Thymus (tissue), 11 donors: Measurements from ENCODE around the gene GAB2. TPM values are rescaled to one million over a fixed set of nuclear protein-coding genes. Genes with fewer than 3 reads are reported as not detected.
"Not testable (repeated sequence)": the region's sequence is repeated elsewhere in the genome, so short reads cannot be mapped to it uniquely, and the experiment has no call there.

Source experiments
- DNase-seq, 9 donors: peaks; one replicate each; pipeline ENCODE4 v3.0.0-alpha.2; 2013; ENCODE audit warnings: low spot score in 9 of 9, low read depth in 6 of 9, missing footprints in 1 of 9
- H3K27ac ChIP-seq, 2 donors: one replicate each; pipeline ENCODE4 v1.5.1; 2013; ENCODE audit warnings: control low read depth in 1 of 2, low read depth in 1 of 2, low read length in 1 of 2, mild to moderate bottlenecking in 1 of 2, moderate library complexity in 1 of 2
- H3K27me3 ChIP-seq, 2 donors: one replicate each; pipeline ENCODE4 v1.5.1; 2013; ENCODE audit warnings: low read length in 1 of 2; ENCODE audit not compliant: control insufficient read depth in 2 of 2, insufficient read depth in 1 of 2
- H3K36me3 ChIP-seq, 2 donors: one replicate each; pipeline ENCODE4 v1.5.1; 2013; ENCODE audit warnings: low read length in 1 of 2, mild to moderate bottlenecking in 1 of 2, moderate library complexity in 1 of 2; ENCODE audit not compliant: control insufficient read depth in 2 of 2, insufficient read depth in 2 of 2
- H3K4me1 ChIP-seq, 2 donors: one replicate each; pipeline ENCODE4 v1.5.1; 2013; ENCODE audit warnings: low read length in 2 of 2; ENCODE audit not compliant: control insufficient read depth in 2 of 2, insufficient read depth in 2 of 2
- H3K4me3 ChIP-seq, 2 donors: one replicate each; pipeline ENCODE4 v1.5.1; 2013; ENCODE audit warnings: low read length in 2 of 2, control low read depth in 1 of 2, mild to moderate bottlenecking in 1 of 2
- H3K9me3 ChIP-seq, 2 donors: one replicate each; pipeline ENCODE4 v1.5.1; 2013; ENCODE audit warnings: low read length in 1 of 2, mild to moderate bottlenecking in 1 of 2; ENCODE audit not compliant: control insufficient read depth in 2 of 2, insufficient read depth in 1 of 2
- WGBS: extraction: QIAGEN DNeasy Blood & Tissue Kit; methylation state at CpG from one replicate; pipeline ENCODE4 v1.1.7; 2013; 5-methylcytosine and 5-hydroxymethylcytosine counted together
- polyA plus RNA-seq: library from polyadenylated mRNA; stranded (reverse); fragments of 200-250 nt; gene quantifications from one replicate; pipeline ENCODE4 v1.2.3, GENCODE V29; 2013
- total RNA-seq: library from RNA; stranded (reverse); fragments of 120-200 nt; gene quantifications from one replicate; pipeline ENCODE4 v1.2.4, GENCODE V29; 2013
- donor health status: healthy.

The GAB2 gene
- total and polyA plus RNA-seq, 2 donors: 3.7 to 12.6 TPM

- H3K36me3 ChIP-seq: peaks cover 13 to 14% of the 10 kb centered on the region in 2 donors
- not testable (repeated sequence) for H3K27ac ChIP-seq, H3K4me1 ChIP-seq, H3K27me3 ChIP-seq, DNase-seq, H3K4me3 ChIP-seq
- H3K9me3 ChIP-seq: peaks cover 6 to 13% of the 10 kb centered on the region in 2 donors
- WGBS: 97% methylated on average over 6 of the region's 6 CpGs
Observed at GRCh38 chr11:78272625-78273269, 144.9 kb downstream of the GAB2 start.

- not testable (repeated sequence) for H3K27ac ChIP-seq, H3K4me1 ChIP-seq, H3K27me3 ChIP-seq, H3K4me3 ChIP-seq, DNase-seq
- peaks cover 13 to 14% of the 10 kb centered on the region in 2 donors for H3K36me3 ChIP-seq
- 98% methylated on average over 2 of the region's 2 CpGs for WGBS
- H3K9me3 ChIP-seq: peaks cover 6 to 13% of the 10 kb centered on the region in 2 donors
Observed at GRCh38 chr11:78271801-78272200, 145.8 kb downstream of the GAB2 start.

DNA sequence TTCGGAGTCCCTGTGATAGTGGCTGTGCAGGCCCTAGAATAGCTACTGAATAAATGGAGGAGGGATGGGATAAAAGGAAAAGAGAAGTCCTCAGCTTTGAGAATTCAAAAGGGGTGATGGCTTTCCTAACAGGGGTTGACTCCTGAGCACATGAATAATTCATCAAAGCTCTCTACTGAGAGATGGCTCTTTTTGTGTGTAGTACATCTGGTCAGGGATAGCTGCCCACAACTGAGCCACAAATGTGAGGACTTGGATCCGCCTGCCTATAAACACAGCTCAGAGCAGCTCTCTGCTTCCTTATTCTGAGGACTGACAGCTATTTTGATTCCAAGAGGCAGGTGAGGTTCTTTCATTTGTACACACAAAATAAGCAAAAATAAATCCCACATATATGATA lies 146.6 kb downstream of the GAB2 start:
- H3K4me3 ChIP-seq: no peak overlapping the region
- DNase-seq: no peak
- H3K9me3 ChIP-seq: peaks cover 6 to 13% of the 10 kb centered on the region in 2 donors
- H3K36me3 ChIP-seq: peaks cover 13 to 14% of the 10 kb centered on the region in 2 donors
- WGBS: 99% methylated on average over 2 of the region's 2 CpGs
- peaks cover 7 to 10% of the 10 kb centered on the region in 2 donors for H3K4me1 ChIP-seq
- H3K27ac ChIP-seq: no peak overlapping the region
- no peaks in the 10 kb centered on the region for H3K27me3 ChIP-seq

DNA sequence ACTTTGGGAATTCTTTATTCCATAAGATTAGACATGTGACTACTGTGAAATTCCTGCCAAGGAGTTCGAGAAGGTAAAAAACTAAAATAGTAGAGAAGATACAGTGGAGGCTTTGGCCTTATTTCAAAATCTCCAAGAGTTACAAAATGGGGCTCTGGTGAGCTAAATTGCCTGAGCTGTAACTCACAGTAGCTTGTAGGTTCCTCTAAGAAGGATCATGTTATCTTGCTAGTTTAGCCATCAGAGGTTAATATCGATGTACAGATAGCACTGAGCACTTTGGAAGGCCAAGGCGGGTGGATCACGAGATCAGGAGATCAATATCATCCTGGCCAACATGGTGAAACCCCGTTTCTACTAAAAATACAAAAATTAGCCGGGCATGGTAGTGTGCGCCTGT lies 147.8 kb downstream of the GAB2 start:
- WGBS: 94% methylated on average over 7 of the region's 7 CpGs
- H3K4me1 ChIP-seq: peaks cover 7 to 10% of the 10 kb centered on the region in 2 donors
- no peaks in the 10 kb centered on the region for H3K27me3 ChIP-seq
- H3K9me3 ChIP-seq: peaks cover 6 to 13% of the 10 kb centered on the region in 2 donors
- no peak overlapping the region for H3K27ac ChIP-seq
- peaks cover 13 to 14% of the 10 kb centered on the region in 2 donors for H3K36me3 ChIP-seq
- H3K4me3 ChIP-seq: no peak overlapping the region
- no peak for DNase-seq

DNA sequence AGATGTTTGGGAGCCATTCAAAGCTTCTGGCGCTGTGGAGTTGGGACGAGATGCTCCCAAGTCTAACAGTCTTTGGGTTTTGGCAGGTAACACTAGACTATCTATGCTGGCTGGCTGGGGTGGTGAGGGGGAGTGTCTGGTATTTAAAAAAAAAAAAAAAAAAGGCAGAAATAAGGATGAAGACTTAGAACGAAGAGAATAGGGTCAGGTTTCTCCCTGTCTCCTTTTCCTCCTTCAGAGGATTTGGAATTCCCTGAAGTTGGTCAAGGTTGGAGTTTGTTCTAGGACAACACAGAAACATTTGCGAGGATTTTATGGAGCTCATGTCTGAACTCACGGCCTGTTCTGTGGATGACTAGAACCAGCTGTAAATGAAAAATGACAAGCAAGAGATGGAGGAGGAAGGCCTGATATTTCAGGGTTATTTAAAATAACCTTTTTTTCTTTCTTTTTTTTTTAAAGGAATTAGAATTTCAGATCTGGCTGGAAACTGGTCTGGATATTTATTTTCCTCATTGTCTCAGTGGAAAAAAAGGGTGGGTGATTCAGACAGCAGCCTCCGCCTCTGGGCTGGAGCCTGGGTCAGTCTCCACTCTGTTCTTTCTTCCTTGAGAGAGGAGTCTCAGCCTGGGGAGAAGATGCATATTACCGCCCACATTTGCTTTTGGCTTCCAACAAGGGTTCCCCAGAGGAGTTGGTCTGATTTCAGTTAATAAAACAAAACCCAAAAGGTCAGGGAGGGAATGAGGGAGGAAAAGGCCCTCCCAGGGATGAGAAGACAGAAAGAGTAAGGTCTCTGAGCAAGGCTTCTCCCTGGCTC lies 148.8 kb downstream of the GAB2 start:
- H3K27ac ChIP-seq: peak overlapping the region in 1 of 2 donors; percentile 32
- DNase-seq: no peak
- 96% methylated on average over 7 of the region's 7 CpGs for WGBS

DNA sequence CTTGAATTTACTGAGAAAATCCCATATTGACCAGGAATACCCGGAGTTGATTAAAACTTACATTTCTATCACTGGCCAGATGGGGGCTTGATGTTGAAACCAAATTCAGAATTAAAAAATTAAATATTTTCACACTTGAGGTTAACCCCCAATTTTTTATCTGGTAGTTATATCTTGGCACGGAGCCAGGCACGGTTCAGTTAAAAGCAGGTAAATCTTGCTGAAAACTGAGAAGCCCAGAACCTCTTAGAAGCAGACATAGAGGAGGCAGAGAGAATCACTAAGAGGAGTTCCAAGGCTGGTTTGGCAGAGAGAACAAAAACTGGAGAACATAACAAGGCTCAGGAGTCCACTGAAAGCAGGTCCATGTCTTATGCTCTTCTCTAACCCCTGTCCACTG lies 151.2 kb downstream of the GAB2 start:
- Histone ChIP-seq H3K36me3 (no peaks in the 10 kb centered on the region), H3K27me3 (no peaks in the 10 kb centered on the region), H3K4me1 (peaks cover 7 to 19% of the 10 kb centered on the region in 2 donors), H3K4me3 (no peak overlapping the region), H3K27ac (no peak overlapping the region), H3K9me3 (no peaks in the 10 kb centered on the region)
- DNase-seq: no peak
- WGBS: 44% methylated on average over 3 of the region's 3 CpGs

More for the DNA sequence above, 148.8 kb downstream of the GAB2 start:
- H3K4me1 ChIP-seq: peaks cover 7 to 10% of the 10 kb centered on the region in 2 donors
- H3K9me3 ChIP-seq: peaks cover 6 to 13% of the 10 kb centered on the region in 2 donors
- H3K4me3 ChIP-seq: no peak overlapping the region
- peaks cover 7 to 9% of the 10 kb centered on the region in 2 donors for H3K36me3 ChIP-seq
- H3K27me3 ChIP-seq: no peaks in the 10 kb centered on the region

DNA sequence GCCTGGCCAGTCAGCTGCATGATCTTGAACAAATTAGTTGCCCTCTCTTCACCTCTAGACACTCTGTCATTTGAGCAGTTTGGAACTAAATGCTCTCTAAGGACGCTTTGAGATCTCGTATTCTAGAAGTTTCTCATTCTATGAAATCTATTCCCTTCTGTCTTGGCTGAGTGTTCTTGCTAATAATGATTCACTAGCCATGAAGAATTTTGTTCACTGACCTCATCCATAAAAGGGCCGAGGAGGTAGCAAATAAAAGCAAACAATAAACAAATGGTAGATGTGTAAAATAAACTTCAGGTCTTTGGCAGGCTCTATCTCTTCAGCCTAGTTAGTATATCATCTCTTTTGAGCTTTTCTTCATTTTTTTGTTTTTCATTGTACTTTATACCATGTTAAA lies 152.3 kb downstream of the GAB2 start:
- Histone ChIP-seq H3K9me3 (no peaks in the 10 kb centered on the region), H3K36me3 (no peaks in the 10 kb centered on the region), H3K4me3 (no peak overlapping the region), H3K27me3 (no peaks in the 10 kb centered on the region), H3K27ac (no peak overlapping the region), H3K4me1 (peaks cover 7 to 22% of the 10 kb centered on the region in 2 donors)
- 84% methylated on average over 3 of the region's 3 CpGs for WGBS
- no peak for DNase-seq

- no peak overlapping the region for H3K4me3 ChIP-seq
- no peaks in the 10 kb centered on the region for H3K27me3 ChIP-seq
- no peaks in the 10 kb centered on the region for H3K9me3 ChIP-seq
- H3K36me3 ChIP-seq: no peaks in the 10 kb centered on the region
- H3K4me1 ChIP-seq: peaks cover 7 to 22% of the 10 kb centered on the region in 2 donors
- no peak for DNase-seq
- H3K27ac ChIP-seq: no peak overlapping the region
Observed at GRCh38 chr11:78262691-78263090, 154.9 kb downstream of the GAB2 start.

- H3K27ac ChIP-seq: no peak overlapping the region
- DNase-seq: no peak
- 98% methylated on average over 5 of the region's 5 CpGs for WGBS
- no peak overlapping the region for H3K4me3 ChIP-seq
- no peaks in the 10 kb centered on the region for H3K9me3 ChIP-seq
- no peaks in the 10 kb centered on the region for H3K27me3 ChIP-seq
- peaks cover 7 to 22% of the 10 kb centered on the region in 2 donors for H3K4me1 ChIP-seq
- no peaks in the 10 kb centered on the region for H3K36me3 ChIP-seq
Observed at GRCh38 chr11:78262238-78262637, 155.4 kb downstream of the GAB2 start.
